ENCODE data around the gene PLXDC2.

- TF ChIP-seq CTCF (IDR thresholded peaks at IDR 0.05; ENCODE audit: low read depth, low read length, poor library complexity, severe bottlenecking) = no peak
- no peak for TF ChIP-seq EZH2phosphoT487 (IDR thresholded peaks at IDR 0.05; ENCODE audit: borderline replicate concordance, low read length)
Measured at GRCh38 chr10:20232079-20232705, 416.0 kb downstream of the PLXDC2 start.
